Smooth muscle cell of the pulmonary artery (primary cell): ENCODE data around the gene KRTAP12-2. TPM values are rescaled to one million over a fixed set of nuclear protein-coding genes. Genes with fewer than 3 reads are reported as not detected.

Experiments used
- total RNA-seq: library from RNA; depleted of rRNA; stranded (reverse); fragments of >200 nt; gene quantifications from 2 replicates; pipeline ENCODE4 v1.2.3, GENCODE V29; 2014

Gene KRTAP12-2
- not detected in 2 replicates for total RNA-seq

DNA sequence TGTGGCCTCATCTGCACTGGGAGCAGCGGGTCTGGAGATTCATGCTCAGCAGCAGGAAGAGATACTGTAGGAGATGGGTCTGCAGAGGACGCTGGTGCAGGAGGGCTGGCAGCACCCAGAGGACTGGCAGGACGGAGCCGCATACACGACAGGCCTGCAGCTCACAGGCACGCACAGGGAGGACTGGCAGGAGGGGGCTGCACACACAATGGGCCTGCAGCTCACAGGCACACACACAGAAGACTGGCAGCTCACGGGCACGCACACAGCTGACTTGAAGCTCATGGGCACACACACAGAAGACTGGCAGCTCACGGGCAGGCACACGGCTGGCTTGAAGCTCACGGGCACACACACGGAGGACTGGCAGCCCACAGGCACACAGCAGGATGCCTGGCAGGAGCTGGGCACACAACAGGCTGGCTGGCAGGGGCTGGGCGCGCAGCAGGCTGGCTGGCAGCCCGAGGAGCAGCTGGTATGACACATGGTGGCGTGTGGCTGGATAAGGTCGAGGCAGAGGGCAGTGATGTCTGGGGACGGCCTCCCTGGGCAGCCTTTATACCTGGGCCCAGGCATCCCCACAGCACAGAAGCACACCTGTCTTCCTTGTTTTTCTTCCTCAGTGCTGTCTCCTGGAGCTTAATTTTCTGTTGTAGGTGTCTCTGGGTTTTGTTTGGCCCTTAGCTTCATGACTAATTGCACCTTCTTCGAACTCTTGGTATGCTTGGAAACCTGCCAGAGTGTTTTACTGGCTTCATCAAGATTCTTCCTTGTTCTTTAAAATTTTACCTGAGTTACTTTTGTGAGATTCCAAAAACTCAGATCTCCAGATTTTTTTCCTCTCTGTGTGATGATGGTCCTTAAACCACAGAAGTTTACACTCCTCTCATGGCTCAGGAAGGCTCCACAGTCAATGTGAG, at the start of gene KRTAP12-2:
KRTAP12-2 (minus strand) TSS at position 527 of the 920 bp plus-strand sequence; CDS start at position 486, 41 bp downstream.

DNA sequence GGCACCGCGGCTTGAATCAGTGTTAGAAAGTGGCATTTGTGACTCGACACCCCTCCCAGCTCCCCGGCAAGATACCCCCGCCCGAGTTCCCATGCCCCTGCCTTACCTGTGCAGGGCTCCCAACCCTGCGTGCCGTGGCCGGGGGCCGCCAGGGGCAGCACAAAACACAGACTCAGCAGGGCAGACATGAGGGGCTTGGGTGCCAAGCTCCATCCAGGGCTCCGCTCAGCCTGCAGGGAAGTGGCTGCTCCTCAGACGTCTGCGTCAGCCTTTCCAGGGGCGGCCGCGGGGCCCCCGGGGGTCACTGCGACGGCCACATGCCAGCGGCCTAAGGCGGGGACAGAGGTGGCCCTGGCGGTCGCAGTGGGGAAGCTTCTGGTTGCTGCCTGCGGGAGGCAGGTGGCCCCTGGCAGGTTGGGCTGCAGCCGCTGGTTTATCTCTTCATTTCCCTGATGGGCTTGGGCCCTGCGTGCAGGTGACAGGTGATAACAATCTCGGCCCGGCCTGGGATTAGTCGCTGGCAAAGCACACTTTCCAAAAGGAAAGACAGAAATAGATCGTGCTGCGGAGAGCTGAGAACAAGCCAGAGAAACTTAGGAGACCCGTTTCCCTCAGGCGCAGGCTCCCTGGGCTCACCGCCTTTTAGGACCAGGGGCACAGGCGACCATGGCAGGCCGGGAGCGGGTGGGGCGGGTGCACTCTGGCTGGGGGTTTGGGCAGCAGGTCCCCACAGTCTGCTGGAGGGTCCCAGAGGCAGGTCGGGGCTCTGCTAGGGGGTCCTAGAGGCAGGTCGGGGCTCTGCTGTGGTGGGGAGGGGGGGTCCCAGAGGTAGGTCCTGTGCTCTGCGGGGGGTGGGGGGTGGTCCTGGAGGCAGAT, 44.8 kb upstream of the KRTAP12-2 start, which contains the start of gene TSPEAR:
TSPEAR (minus strand) TSS at position 246 of the 876 bp plus-strand sequence; CDS start at position 188, 58 bp downstream.

GRCh38 chr21:44697172-44697810, 30.6 kb upstream of the KRTAP12-2 start, which contains the start of gene KRTAP10-12:
KRTAP10-12 (plus strand) TSS chr21:44697172; CDS start chr21:44697202, 30 bp downstream.

DNA sequence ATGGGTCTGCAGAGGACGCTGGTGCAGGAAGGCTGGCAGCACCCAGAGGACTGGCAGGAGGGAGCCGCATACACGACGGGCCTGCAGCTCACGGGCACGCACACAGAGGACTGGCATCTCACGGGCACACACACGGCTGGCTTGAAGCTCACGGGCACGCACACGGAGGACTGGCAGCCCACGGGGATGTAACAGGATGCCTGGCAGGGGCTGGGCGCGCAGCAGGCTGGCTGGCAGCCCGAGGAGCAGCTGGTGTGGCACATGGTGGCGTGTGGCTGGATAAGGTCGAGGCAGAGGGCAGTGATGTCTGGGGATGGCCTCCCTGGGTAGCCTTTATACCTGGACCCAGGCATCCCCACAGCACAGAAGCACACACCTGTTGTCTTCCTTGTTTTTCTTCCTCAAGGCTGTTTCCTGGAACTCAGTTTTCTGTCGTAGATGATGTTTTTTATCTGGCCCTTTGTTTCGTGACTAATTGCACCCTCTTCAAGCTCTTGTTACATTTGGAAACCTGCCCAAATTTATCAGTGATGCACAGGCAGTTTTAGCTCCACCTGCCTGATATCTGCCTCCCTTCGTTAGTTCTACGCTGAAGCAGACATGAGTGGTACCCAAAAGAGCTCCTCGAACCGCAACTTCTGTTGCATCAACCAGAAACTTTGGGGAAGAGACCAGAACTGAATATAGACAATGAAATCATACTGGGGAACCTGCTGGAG, 15.3 kb upstream of the KRTAP12-2 start, which contains the start of gene KRTAP12-1:
KRTAP12-1 (minus strand) TSS at position 303 of the 719 bp plus-strand sequence; CDS start at position 263, 40 bp downstream.

GRCh38 chr21:44657635-44658540, 8.8 kb downstream of the KRTAP12-2 start, which contains the start of gene KRTAP12-3:
KRTAP12-3 (plus strand) TSS chr21:44657932; CDS start chr21:44657980, 48 bp downstream.

DNA sequence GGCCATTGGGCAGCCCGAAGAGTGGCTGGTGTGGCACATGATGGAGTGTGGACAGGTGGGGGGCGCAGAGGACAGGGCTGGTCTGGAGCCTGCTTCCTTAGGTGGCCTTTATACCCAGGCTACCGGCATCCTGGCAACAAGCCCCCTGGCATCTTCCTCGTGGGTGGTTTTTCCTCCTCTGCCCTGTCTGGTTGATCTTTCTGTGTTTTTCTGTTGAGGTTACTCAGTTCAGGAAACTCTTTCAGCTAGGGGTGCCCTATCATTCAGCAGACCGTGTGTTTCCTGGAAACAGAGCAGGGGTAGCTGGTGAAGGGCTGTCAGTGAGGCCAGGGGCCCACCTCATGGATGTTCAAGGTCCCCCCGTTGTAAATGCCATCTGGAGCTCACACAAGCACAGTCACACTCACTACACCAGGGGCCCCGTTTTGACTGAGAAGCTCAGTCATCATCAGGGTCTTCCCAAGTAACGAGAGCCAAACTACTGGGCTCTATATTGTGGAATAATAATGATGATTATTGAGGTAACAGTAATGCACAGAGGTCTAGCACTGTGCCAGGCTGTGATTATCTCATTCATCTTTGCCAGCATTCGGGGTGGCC, 12.1 kb downstream of the KRTAP12-2 start, which contains the start of gene KRTAP12-4:
KRTAP12-4 (minus strand) TSS at position 84 of the 600 bp plus-strand sequence; CDS start at position 39, 45 bp downstream.

DNA sequence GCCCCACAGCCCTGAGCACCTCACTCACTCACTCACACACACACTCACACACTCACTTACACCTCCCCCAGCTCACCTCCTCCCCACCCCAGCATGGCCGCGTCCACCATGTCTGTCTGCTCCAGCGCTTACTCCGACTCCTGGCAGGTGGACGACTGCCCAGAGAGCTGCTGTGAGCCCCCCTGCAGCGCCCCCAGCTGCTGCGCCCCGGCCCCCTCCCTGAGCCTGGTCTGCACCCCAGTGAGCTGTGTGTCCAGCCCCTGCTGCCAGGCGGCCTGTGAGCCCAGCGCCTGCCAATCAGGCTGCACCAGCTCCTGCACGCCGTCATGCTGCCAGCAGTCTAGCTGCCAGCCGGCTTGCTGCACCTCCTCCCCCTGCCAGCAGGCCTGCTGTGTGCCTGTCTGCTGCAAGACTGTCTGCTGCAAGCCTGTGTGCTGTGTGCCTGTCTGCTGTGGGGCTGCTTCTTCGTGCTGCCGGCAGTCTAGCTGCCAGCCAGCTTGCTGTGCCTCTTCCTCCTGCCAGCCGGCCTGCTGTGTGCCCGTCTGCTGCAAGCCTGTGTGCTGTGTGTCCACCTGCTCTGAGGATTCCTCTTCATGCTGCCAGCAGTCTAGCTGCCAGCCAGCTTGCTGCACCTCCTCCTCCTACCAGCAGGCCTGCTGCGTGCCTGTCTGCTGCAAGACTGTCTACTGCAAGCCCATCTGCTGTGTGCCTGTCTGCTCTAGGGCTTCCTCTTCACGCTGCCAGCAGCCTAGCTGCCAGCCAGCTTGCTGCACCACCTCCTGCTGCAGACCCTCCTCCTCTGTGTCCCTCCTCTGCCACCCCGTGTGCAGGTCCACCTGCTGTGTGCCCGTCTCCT, 20.1 kb downstream of the KRTAP12-2 start, which contains the start of gene KRTAP10-11:
KRTAP10-11 (plus strand) TSS at position 49 of the 856 bp plus-strand sequence; CDS start at position 94, 45 bp downstream.

DNA sequence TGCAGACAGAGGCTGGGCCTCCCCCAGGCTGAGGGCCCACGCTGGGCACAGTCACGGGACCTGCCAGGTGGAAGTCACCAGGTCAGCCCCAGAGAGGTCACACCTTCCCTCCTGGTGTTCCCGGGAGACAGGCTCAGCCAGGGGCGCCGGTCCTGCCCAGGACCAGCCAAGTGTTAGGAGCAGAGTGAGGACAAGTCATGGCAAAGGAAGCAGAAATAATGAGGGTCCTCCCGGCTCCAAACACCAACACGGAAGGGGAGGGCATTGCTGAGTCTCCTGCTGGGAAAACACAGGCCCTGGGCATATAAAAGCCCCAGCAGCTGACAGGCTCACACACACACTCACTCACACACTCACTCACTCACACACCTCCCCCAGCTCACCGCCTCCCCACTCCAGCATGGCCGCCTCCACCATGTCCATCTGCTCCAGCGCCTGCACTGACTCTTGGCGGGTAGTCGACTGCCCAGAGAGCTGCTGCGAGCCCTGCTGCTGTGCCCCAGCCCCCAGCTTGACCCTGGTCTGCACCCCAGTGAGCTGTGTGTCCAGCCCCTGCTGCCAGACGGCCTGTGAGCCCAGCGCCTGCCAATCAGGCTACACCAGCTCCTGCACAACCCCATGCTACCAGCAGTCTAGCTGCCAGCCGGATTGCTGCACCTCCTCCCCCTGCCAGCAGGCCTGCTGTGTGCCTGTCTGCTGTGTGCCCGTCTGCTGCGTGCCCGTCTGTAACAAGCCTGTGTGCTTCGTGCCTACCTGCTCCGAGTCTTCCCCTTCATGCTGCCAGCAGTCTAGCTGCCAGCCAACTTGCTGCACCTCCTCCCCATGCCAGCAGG, 29.5 kb downstream of the KRTAP12-2 start, which contains the start of gene KRTAP10-10:
KRTAP10-10 (plus strand) TSS at position 339 of the 833 bp plus-strand sequence; CDS start at position 401, 62 bp downstream.

GRCh38 chr21:44626673-44627143, 40.0 kb downstream of the KRTAP12-2 start, which contains the start of gene KRTAP10-9:
KRTAP10-9 (plus strand) TSS chr21:44627093; CDS start chr21:44627172, 79 bp downstream.

Other genes starting within 250 kb of the KRTAP12-2 start
- gene LRRC3, start 211.4 kb downstream of the KRTAP12-2 start, total RNA-seq = 0.26 and 0.65 TPM in 2 replicates
- gene KRTAP10-1, start 126.7 kb downstream of the KRTAP12-2 start, total RNA-seq = not detected in 2 replicates
- not detected in 2 replicates for gene KRTAP10-2, start 115.4 kb downstream of the KRTAP12-2 start, total RNA-seq
- gene KRTAP10-3, start 108.1 kb downstream of the KRTAP12-2 start, total RNA-seq = not detected in 2 replicates
- gene KRTAP10-4, start 93.2 kb downstream of the KRTAP12-2 start, total RNA-seq = not detected in 2 replicates
- gene KRTAP10-5, start 86.3 kb downstream of the KRTAP12-2 start, total RNA-seq = not detected in 2 replicates
- not detected in 2 replicates for gene KRTAP10-6, start 74.4 kb downstream of the KRTAP12-2 start, total RNA-seq
- not detected in 2 replicates for gene KRTAP10-7, start 66.3 kb downstream of the KRTAP12-2 start, total RNA-seq
- not detected in 2 replicates for gene KRTAP10-8, start 54.8 kb downstream of the KRTAP12-2 start, total RNA-seq
- gene KRTAP10-9, start 39.8 kb downstream of the KRTAP12-2 start, total RNA-seq = not detected in 2 replicates
- not detected in 2 replicates for gene KRTAP10-10, start 29.6 kb downstream of the KRTAP12-2 start, total RNA-seq
- not detected in 2 replicates for gene KRTAP10-11, start 20.5 kb downstream of the KRTAP12-2 start, total RNA-seq
- not detected in 2 replicates for gene KRTAP12-4, start 12.3 kb downstream of the KRTAP12-2 start, total RNA-seq
- not detected in 2 replicates for gene KRTAP12-3, start 9.0 kb downstream of the KRTAP12-2 start, total RNA-seq
- not detected in 2 replicates for gene KRTAP12-1, start 15.2 kb upstream of the KRTAP12-2 start, total RNA-seq
- gene KRTAP10-12, start 30.2 kb upstream of the KRTAP12-2 start, total RNA-seq = not detected in 2 replicates
- gene TSPEAR, start 44.6 kb upstream of the KRTAP12-2 start, total RNA-seq = not detected in 2 replicates
- gene UBE2G2, start 134.9 kb upstream of the KRTAP12-2 start, total RNA-seq = 88.7 and 102 TPM in 2 replicates
- 66.2 and 77.2 TPM in 2 replicates for gene SUMO3, start 151.1 kb upstream of the KRTAP12-2 start, total RNA-seq
- gene PTTG1IP, start 206.8 kb upstream of the KRTAP12-2 start, total RNA-seq = 241 and 282 TPM in 2 replicates